Inflammatory macrophage treated with lipopolysaccharide for 1 hour (primary cell): ENCODE data around the gene ERBB4.
A peak's percentile ranks its signal among the peaks of the same experiment; 100 is the strongest.
"Not testable (repeated sequence)": the region's sequence is repeated elsewhere in the genome, so short reads cannot be mapped to it uniquely, and the experiment has no call there.

ENCODE experiments used
- DNase-seq, 2 donors: peaks; one replicate each; pipeline ENCODE4 v3.0.0-alpha.2; 2020 to 2022

The ERBB4 gene

GRCh38 chr2:212193803-212194202 lies 344.8 kb downstream of the ERBB4 start:
- no peak for DNase-seq

DNA sequence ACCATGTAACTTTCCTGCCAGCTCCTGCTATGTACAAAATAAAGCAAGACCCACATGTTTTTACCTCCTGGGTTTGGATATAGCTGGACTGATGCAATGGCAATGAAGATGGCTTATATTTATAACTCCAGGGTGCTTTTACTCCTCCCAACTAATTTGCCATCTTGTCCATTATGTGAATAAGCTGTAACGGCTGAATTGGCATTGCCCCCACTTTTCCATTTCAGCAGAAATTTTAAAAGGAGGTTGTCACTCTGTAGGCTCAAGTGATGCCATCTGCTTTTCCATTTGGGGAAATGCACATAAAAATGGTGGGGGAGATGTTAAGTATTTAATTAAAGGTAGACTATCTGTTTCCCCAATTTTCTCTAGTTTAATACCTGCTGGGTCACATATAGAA lies 345.5 kb downstream of the ERBB4 start:
- no peak for DNase-seq

DNA sequence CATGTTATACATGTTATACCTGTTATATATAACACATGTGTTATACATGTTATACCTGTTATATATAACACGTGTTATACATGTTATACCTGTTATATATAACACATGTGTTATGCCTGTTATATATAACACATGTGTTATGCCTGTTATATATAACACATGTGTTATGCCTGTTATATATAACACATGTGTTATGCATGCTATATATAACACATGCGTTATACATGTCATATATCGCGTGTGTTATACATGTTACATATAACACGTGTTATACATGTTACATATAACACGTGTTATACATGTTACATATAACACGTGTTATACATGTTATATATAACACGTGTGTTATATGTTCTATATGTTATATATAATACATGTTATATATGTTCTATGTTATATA lies 347.2 kb downstream of the ERBB4 start:
- DNase-seq: not testable (repeated sequence)

- no peak for DNase-seq
Observed at GRCh38 chr2:212186166-212186565, 352.4 kb downstream of the ERBB4 start.

GRCh38 chr2:212181646-212182045 lies 357.0 kb downstream of the ERBB4 start:
- no peak for DNase-seq

DNA sequence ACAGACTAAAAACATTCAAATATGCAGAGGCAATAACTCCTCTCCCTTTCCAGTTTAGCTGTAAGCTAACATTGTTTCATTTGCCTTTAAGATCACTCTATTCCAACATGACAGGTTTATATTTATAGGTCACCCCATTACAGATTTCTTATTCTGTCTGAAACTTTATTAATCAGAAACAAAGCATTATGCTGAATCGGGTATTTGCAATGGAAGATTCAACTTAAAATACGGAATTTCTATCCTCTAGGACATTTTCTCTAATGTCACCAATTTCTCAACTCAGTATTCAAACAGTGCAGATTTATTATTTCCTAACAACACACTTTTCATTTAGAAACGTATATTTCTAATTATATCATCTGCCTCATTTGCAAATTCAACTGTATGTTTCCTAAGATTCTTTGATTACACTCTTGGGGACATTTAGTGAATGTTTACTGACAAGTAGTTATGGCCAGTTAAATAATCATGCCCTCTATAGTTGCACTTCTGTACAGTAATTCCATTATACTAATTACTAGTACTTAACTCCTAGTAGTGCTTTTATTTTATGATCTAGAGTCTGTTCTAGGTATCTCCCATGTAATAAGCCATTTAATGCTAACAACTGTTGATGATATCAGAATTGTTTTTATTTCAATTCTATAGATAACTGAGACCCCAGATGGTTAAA lies 358.1 kb downstream of the ERBB4 start:
- DNase-seq: no peak

DNA sequence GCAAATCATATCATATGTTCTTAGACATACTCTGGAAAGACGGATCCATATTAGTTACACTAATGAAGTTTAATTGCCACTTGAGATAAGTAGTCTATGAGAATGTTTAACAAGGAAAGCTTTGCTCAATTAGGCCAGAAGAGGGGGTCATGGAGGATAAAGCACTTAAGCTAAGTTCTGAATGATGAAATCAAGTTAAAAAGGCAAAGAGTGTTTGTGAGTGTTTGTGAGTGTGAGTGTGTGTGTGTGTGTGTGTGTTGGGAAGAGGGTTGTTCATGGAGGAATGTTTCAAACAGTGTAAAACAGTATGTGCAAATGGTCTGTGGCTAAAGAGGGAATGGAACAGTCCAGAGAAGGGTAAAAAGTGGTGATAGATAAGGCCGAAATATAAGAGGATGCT lies 360.9 kb downstream of the ERBB4 start:
- DNase-seq: no peak

DNA sequence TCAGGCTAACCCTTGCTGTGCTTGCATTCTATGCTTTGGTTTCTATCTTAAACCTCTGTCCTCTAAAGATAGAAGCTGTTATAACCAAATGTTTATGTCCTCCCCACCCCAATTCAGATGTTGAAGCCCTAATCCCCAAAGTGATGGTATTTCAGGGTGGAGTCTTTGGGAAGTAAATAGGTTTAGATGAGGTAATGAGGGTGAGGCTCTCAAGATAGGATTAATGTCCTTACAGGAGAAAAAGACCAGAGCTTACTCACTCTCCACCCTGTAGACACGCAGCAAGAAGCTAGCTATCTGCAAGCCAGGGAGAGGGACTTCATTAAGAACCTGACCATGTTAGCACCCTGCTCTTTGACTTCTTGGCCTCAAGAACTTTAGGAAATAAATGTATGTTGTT lies 362.5 kb downstream of the ERBB4 start:
- no peak for DNase-seq

DNA sequence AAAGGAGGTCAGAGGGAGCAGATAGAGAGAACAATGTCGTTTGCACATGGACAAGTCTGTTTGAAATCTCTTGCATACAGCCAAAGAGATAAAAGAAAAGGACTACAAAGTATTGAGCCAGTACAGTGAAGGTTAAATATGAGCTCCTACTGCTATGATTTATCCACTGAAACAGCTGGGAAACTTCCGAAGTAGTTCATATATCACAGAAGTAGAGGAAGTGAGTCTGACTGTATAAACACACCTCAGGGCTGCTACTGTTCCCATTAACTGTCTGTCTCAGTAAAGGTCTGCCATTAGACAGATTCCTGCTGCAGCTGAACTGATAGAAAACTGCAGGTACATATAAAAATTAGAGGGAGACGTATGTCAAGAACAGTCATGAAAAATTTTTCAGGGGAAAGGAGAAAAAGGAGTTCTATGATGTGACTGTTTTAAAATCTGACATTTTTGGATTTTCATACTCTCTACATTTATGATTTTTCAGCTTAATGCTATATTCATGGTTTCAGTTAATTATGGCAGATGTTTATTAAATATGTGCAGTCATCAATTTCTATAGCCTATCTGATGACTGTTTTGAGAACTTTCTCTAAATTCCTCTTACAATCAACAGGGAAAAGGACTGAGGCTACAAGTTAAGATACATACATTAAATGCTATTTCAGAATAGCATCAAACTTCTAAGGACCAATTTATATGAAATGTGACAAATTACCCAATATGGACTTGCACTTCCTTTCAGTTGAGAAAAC lies 364.7 kb downstream of the ERBB4 start:
- DNase-seq: no peak

DNA sequence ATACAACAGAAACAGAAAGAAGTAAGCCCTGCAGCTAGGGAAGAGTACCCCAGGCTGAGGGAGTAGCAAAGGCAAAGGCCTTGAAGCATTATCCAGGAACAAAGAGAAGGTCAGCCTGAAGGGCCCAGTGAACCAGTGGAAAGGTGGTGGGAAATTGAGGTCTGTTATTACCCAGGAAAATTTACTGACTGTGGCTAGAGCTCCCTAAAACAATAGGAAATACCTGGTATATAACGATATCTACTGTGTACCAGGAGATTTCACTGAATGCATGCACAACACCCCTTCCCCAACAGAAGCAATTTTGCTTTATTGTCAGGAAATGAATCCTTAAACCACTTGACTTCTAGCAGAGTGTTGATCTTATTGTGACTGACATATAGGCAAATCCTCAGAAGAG lies 365.3 kb downstream of the ERBB4 start:
- no peak for DNase-seq

- DNase-seq: no peak
Observed at GRCh38 chr2:212170382-212170781, 368.2 kb downstream of the ERBB4 start.

DNA sequence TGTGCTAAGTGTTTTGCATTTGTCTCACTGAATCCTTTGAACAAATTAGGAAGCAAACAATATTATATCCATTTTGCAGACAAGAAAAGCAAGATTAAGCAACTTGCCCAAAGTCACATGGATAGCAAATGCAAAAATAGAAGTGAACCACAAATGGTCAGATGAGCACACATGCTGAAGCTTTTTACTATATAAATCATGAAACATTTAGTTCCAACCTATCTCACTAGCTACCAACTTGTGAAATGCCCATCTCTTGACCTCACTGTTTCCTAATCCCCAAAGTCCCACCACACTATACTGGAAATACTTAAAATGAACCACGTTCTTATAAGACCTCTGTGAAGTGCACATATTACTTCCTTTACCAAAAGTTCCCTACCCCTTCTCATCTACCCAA lies 380.5 kb downstream of the ERBB4 start:
- DNase-seq: no peak

DNA sequence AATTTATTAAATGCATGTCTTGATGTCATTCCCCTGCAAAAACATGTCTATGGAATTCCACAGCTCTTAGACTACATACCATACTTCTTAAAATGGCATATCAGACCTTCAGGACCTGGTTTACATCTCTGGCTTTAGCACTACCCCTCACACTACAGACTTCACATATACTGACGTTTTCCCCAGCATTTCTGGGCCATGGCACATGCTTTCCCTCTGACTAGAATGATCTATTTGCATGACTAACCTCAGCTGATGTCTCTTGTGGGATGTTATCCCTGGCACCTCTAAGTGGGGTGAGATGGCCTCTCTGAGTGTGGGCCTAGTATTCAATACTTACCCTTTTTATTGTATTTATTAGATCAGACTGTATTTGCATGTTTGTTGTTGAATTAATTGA lies 381.6 kb downstream of the ERBB4 start:
- no peak for DNase-seq

DNA sequence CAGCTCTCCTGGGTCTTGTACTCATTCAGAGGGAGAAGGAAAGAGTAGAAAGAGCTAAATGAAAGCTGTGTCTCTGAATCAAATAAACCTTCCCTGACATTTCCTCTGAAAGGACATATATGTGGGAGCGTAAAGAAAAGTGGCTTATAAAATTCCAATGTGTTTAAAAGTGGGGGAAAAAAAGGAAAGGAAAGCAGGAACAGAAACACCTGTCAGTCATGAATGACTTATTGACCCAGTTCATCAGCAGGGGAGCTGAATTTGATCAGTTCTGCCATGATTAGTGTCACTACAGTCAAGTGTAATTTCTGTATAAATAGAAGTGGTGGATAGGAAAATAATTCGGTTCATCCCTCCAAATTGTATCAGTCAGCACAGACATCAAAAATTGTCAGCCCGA lies 382.5 kb downstream of the ERBB4 start:
- no peak for DNase-seq

GRCh38 chr2:212154477-212154878 lies 384.1 kb downstream of the ERBB4 start:
- DNase-seq: no peak

DNA sequence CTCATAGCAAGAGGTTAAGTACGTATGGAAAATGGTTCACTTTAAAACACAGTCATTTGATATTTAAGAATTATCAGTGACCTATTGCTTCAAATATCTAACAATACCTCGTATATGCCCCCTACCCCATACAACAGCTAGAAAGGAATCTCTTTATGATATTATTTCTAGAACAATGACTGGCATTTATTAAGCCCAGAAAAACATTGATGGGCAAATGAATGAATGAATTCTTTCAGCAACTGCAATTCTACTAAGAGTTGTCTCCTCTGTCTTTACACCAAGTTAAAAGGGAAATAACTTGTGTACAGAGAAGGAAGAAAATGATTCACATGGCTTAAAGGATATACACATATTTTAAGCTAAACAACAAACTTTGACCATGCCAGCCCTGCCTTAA lies 384.7 kb downstream of the ERBB4 start:
- DNase-seq: no peak

DNA sequence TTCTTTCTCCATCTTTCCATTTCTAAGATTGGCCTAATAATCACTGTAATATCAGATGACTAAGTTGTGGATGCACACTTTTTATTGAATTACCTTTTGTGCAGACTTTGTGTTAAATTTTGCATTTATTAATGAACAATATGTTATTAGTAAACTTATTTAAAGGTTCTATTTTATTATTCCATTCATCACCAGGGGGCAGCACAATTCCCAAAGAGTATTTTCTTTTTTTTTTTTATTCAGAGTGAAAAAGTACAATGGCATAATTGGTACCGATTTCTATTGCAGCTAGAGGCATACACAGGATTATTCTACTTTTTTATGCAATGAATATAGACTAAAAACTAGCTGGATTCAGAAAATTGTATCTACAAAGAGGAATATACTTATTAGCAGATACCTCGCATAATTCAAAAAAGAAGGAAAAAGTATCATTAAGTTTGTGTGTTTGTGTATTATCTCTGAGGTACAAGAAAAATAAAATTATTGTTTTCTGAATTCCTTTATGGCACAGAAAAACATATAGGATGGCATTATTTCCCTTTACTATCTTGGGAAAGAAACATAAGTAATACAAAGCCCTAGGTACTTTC lies 390.6 kb downstream of the ERBB4 start:
- peak in 1 of 2 donors; percentile 50 for DNase-seq

DNA sequence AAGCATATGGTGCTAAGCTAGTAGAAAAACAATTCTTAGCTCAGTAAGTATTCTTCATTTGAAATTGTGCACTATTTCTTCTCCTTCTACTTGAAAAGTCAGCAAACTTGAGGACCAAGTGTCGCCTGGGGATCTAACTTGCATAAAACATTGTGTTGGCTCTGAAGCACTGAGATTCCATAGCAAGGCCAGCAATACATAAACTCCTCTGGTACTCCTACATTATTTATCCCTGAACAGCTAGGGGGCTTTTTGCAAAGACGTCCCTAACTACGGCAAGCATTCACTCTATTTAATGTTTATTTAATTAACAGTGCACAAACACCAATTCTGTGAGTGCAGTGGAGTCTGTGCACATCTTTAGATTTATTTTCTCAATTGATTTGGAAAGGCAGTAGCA lies 392.2 kb downstream of the ERBB4 start:
- no peak for DNase-seq

- DNase-seq: no peak
Observed at GRCh38 chr2:212145121-212145520, 393.5 kb downstream of the ERBB4 start.

DNA sequence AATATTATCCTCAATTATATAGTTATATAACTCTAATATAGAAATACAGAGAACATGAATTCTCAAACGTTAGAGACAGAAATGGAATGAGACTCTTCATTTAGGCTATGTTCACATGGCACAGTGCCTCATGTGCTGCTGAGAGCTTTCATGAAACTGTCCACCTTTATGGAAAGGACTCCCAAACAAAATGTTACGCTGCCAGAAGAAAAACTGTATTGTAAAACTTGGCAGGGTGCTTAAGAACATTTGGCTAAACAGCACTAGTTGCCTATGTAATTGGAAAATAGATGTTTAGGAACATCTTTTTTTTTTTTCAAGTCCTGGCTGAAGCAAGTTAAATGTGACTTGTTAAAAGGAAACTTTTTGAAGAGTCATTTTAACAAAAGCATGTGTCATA lies 396.0 kb downstream of the ERBB4 start:
- no peak for DNase-seq

GRCh38 chr2:212141499-212141898 lies 397.1 kb downstream of the ERBB4 start:
- no peak for DNase-seq

- DNase-seq: no peak
Observed at GRCh38 chr2:212136216-212136795, 402.3 kb downstream of the ERBB4 start.

DNA sequence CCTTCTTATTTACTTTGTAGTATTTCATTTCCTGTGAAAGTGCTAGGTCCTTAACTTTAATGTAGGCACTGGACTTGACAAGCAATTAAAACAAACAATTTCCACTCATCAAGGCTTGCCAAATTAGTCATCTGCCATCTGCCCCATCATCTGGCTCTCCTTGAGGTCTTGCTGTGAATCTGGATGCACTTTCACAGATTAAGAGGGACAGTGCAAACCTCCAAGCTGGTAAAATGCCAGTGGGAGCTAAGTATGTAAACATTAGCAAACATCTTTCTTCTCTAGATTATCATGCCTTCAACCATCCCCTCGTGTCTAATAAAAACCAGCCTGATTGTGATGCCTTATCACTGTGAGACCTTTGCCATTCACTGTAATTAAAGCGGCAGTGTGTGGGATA lies 402.9 kb downstream of the ERBB4 start:
- no peak for DNase-seq

GRCh38 chr2:212133337-212133736 lies 405.3 kb downstream of the ERBB4 start:
- DNase-seq: no peak
